HepG2 (cell line): ENCODE data around the gene APC2. TPM values are rescaled to one million over a fixed set of nuclear protein-coding genes. Genes with fewer than 3 reads are reported as not detected.

Experiments used
- AKAP8 ChIP-seq: sonication (generic); formaldehyde crosslinking; IDR thresholded peaks from 2 replicates; pipeline ENCODE4 v1.5.1; 2020; ENCODE audit warnings: mild to moderate bottlenecking, missing genetic modification reagents
- ATAD3A ChIP-seq: sonication (generic); formaldehyde crosslinking; IDR thresholded peaks from 2 replicates; pipeline ENCODE4 v1.4.0; 2020; ENCODE audit warnings: missing genetic modification reagents
- IRX3 ChIP-seq: sonication (generic); formaldehyde crosslinking; IDR thresholded peaks from 2 replicates; pipeline ENCODE4 v1.8.1; 2023; ENCODE audit warnings: mild to moderate bottlenecking, low read depth, missing genetic modification reagents, borderline replicate concordance
- KDM6A ChIP-seq: IDR thresholded peaks from 2 replicates; pipeline ENCODE4 v1.6.1; 2016; ENCODE audit warnings: low read depth
- LCORL ChIP-seq, 2 experiments: fragments of 450-650 bp in 1 of 2; sonication (generic) in 1 of 2; formaldehyde crosslinking in 1 of 2; IDR thresholded peaks; 2 replicates each; pipeline versions ENCODE4 v1.5.0 to v1.6.1; 2017 to 2020; ENCODE audit warnings: antibody characterized with exemption in 1 of 2, missing genetic modification reagents in 1 of 2
- POLR2AphosphoS5 ChIP-seq: IDR thresholded peaks from 2 replicates; pipeline ENCODE4 v1.6.1; 2012; ENCODE audit warnings: low read depth, low read length
- SKI ChIP-seq: fragments of 450-650 bp; IDR thresholded peaks from one replicate; pipeline ENCODE4 v1.6.1; 2018; ENCODE audit warnings: mild to moderate bottlenecking; ENCODE audit not compliant: partially characterized antibody
- ZFP90 ChIP-seq: sonication (generic); formaldehyde crosslinking; IDR thresholded peaks from 2 replicates; pipeline ENCODE4 v1.8.0; 2022; ENCODE audit warnings: missing genetic modification reagents, mild to moderate bottlenecking, inconsistent platforms, borderline replicate concordance
- ZMYM4 ChIP-seq: sonication (generic); formaldehyde crosslinking; IDR thresholded peaks from 2 replicates; pipeline ENCODE4 v1.8.1; 2023; ENCODE audit warnings: mild to moderate bottlenecking, missing genetic modification reagents
- ZNF326 ChIP-seq: sonication (generic); formaldehyde crosslinking; IDR thresholded peaks from 2 replicates; pipeline ENCODE4 v1.4.0; 2020; ENCODE audit warnings: missing genetic modification reagents, borderline replicate concordance
- ZNF329 ChIP-seq: sonication (generic); formaldehyde crosslinking; IDR thresholded peaks from 2 replicates; pipeline ENCODE4 v1.9.0; 2021; ENCODE audit warnings: low read depth, mild to moderate bottlenecking, missing genetic modification reagents
- ZNF441 ChIP-seq: sonication (generic); formaldehyde crosslinking; IDR thresholded peaks from 2 replicates; pipeline ENCODE4 v1.7.0; 2021; ENCODE audit warnings: missing genetic modification reagents, borderline replicate concordance
- ZNF468 ChIP-seq: sonication (generic); formaldehyde crosslinking; IDR thresholded peaks from 2 replicates; pipeline ENCODE4 v1.8.0; 2022; ENCODE audit warnings: mild to moderate bottlenecking, moderate library complexity, missing genetic modification reagents
- polyA plus RNA-seq, 8 experiments: library from polyadenylated mRNA; depleted of rRNA in 3 of 8; stranded (reverse) in 7 of 8; unstranded in 1 of 8; fragments of >200 nt; fragmentation: Illumina TruSeq in 4 of 8; extraction: Trizol in 4 of 8; gene quantifications; 2 replicates each; pipeline versions ENCODE4 v1.2.1 to v1.2.3, GENCODE V29; 2011 to 2016; ENCODE audit warnings: low read depth in 4 of 8, missing spikeins in 1 of 8, mixed read lengths in 1 of 8; ENCODE audit not compliant: insufficient read depth in 1 of 8
- total RNA-seq, 5 experiments: library from RNA; depleted of rRNA; stranded (reverse); fragments of >200 nt; fragmentation: Illumina TruSeq; extraction: Trizol; gene quantifications; 2 replicates each; pipeline ENCODE4 v1.2.3, GENCODE V29; 2016; ENCODE audit warnings: low read depth in 1 of 5
- TF ChIP-seq, protein P1 (sequence below), 2 experiments: sonication (generic) in 1 of 2; formaldehyde crosslinking in 1 of 2; IDR thresholded peaks; 2 replicates each; pipeline versions ENCODE4 v1.4.0 to v1.6.1; 2016 to 2020; ENCODE audit warnings: borderline replicate concordance in 1 of 2, low read depth in 1 of 2, mild to moderate bottlenecking in 1 of 2, missing genetic modification reagents in 1 of 2
- TF ChIP-seq, protein P2 (sequence below): sonication (generic); formaldehyde crosslinking; IDR thresholded peaks from 2 replicates; pipeline ENCODE4 v1.4.0; 2020; ENCODE audit warnings: missing genetic modification reagents
- TF ChIP-seq, protein P3 (sequence below): sonication (generic); formaldehyde crosslinking; conservative IDR thresholded peaks from 2 replicates; pipeline ENCODE4 v1.8.0; 2022; ENCODE audit warnings: mild to moderate bottlenecking, moderate library complexity, missing genetic modification reagents
- TF ChIP-seq, protein P4 (sequence below): sonication (generic); formaldehyde crosslinking; IDR thresholded peaks from 2 replicates; pipeline ENCODE4 v1.4.0; 2020; ENCODE audit warnings: missing genetic modification reagents, borderline replicate concordance

The APC2 gene
- total and polyA plus RNA-seq, 2 of the 13 experiments (the other 11 are each of a cell fraction or from before 2014, with no cell fraction given), result 0.08 to 0.22 TPM

DNA sequence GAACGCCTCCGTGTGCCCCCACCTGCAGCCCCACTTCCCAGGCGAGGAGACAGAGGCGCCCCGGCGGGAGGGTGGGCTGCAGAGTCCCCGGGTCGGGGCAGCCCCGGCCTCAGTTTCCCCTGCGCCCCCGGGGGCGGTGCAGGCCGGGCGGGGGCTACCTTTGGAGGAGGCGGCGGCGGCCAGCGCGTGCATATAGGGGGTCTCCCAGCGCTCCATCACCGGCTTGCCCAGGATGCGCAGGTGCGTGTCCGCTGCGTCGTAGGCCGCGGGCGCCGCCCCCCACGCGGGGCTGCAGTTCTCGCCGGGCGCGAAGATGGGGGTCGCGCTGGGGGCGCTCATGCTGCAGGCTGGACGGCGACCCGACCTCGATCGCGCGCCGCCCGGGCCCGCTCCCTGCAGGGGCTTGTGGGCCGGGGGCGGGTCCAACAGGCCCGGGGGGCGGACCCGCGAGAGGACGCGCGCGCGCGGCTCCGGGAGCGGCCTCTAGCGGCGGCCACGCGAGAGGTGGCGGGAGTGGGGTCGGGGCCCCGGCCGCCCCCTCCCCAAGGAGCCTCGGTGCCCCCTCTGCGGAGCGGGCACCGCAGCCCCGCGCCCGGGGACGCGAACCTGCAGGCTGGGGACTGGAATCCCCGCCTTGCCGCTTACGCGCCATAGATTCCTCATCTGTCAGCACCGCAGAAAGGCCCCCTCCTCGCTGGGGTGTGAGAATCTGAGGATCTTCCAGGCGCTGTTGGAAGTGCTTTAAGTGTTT is 48.6 kb upstream of the APC2 start, which contains the start of gene GAMT (continued):
- TF ChIP-seq, protein P1, sequence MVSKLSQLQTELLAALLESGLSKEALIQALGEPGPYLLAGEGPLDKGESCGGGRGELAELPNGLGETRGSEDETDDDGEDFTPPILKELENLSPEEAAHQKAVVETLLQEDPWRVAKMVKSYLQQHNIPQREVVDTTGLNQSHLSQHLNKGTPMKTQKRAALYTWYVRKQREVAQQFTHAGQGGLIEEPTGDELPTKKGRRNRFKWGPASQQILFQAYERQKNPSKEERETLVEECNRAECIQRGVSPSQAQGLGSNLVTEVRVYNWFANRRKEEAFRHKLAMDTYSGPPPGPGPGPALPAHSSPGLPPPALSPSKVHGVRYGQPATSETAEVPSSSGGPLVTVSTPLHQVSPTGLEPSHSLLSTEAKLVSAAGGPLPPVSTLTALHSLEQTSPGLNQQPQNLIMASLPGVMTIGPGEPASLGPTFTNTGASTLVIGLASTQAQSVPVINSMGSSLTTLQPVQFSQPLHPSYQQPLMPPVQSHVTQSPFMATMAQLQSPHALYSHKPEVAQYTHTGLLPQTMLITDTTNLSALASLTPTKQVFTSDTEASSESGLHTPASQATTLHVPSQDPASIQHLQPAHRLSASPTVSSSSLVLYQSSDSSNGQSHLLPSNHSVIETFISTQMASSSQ (IDR thresholded peaks at IDR 0.05; ENCODE audit: low read depth), result no peak
- TF ChIP-seq, protein P1 (CRISPR knock-in tag; IDR thresholded peaks at IDR 0.05; ENCODE audit: borderline replicate concordance), result peak; percentile 5; the same call in 1 of the 2 replicates
- TF ChIP-seq POLR2AphosphoS5, result peak; percentile 48; the same call in 1 of the 2 replicates
- TF ChIP-seq LCORL (IDR thresholded peaks at IDR 0.05), result no peak
- 0 out of 2 replicates have a peak, but pooled peaks have one; percentile 3 for TF ChIP-seq LCORL (CRISPR knock-in tag; IDR thresholded peaks at IDR 0.05)
- 0 out of 2 replicates have a peak, but pooled peaks have one; percentile 19 for TF ChIP-seq IRX3
- TF ChIP-seq, protein P2, sequence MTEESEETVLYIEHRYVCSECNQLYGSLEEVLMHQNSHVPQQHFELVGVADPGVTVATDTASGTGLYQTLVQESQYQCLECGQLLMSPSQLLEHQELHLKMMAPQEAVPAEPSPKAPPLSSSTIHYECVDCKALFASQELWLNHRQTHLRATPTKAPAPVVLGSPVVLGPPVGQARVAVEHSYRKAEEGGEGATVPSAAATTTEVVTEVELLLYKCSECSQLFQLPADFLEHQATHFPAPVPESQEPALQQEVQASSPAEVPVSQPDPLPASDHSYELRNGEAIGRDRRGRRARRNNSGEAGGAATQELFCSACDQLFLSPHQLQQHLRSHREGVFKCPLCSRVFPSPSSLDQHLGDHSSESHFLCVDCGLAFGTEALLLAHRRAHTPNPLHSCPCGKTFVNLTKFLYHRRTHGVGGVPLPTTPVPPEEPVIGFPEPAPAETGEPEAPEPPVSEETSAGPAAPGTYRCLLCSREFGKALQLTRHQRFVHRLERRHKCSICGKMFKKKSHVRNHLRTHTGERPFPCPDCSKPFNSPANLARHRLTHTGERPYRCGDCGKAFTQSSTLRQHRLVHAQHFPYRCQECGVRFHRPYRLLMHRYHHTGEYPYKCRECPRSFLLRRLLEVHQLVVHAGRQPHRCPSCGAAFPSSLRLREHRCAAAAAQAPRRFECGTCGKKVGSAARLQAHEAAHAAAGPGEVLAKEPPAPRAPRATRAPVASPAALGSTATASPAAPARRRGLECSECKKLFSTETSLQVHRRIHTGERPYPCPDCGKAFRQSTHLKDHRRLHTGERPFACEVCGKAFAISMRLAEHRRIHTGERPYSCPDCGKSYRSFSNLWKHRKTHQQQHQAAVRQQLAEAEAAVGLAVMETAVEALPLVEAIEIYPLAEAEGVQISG (CRISPR knock-in tag), result peak; percentile 62; the same call in 1 of the 2 replicates
- TF ChIP-seq ZNF468 (CRISPR knock-in tag), result no peak
- no peak for TF ChIP-seq KDM6A
- TF ChIP-seq AKAP8 (CRISPR knock-in tag), result peak; percentile 78; the same call in 1 of the 2 replicates
- TF ChIP-seq ZMYM4 (CRISPR knock-in tag), result 0 out of 2 replicates have a peak, but pooled peaks have one; percentile 30
- TF ChIP-seq ZNF326, result no peak
- TF ChIP-seq SKI, result no peak
- TF ChIP-seq ZNF441 (CRISPR knock-in tag), result 0 out of 2 replicates have a peak, but pooled peaks have one; percentile 28
- no peak; the same call in 1 of the 2 replicates for TF ChIP-seq ZFP90 (CRISPR knock-in tag)
- TF ChIP-seq, protein P3, sequence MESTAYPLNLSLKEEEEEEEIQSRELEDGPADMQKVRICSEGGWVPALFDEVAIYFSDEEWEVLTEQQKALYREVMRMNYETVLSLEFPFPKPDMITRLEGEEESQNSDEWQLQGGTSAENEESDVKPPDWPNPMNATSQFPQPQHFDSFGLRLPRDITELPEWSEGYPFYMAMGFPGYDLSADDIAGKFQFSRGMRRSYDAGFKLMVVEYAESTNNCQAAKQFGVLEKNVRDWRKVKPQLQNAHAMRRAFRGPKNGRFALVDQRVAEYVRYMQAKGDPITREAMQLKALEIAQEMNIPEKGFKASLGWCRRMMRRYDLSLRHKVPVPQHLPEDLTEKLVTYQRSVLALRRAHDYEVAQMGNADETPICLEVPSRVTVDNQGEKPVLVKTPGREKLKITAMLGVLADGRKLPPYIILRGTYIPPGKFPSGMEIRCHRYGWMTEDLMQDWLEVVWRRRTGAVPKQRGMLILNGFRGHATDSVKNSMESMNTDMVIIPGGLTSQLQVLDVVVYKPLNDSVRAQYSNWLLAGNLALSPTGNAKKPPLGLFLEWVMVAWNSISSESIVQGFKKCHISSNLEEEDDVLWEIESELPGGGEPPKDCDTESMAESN (CRISPR knock-in tag), result no peak
- TF ChIP-seq ZNF329 (CRISPR knock-in tag), result no peak
- TF ChIP-seq, protein P4, sequence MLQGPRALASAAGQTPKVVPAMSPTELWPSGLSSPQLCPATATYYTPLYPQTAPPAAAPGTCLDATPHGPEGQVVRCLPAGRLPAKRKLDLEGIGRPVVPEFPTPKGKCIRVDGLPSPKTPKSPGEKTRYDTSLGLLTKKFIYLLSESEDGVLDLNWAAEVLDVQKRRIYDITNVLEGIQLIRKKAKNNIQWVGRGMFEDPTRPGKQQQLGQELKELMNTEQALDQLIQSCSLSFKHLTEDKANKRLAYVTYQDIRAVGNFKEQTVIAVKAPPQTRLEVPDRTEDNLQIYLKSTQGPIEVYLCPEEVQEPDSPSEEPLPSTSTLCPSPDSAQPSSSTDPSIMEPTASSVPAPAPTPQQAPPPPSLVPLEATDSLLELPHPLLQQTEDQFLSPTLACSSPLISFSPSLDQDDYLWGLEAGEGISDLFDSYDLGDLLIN, result no peak; the same call in 1 of the 2 replicates
- no peak for TF ChIP-seq ATAD3A (CRISPR knock-in tag)
